GM12878 (cell line): ENCODE data around the gene ERVMER34-1.

Source experiments
- BCL11A ChIP-seq: IDR thresholded peaks from 2 replicates; pipeline ENCODE4 v1.6.1; 2011; ENCODE audit warnings: low read depth, low read length
- CEBPB ChIP-seq, 2 experiments: fragments of 150-350 bp in 1 of 2; IDR thresholded peaks; 2 replicates each; pipeline ENCODE4 v1.6.1; 2012 to 2014; ENCODE audit warnings: low read depth in 2 of 2, low read length in 2 of 2, borderline replicate concordance in 1 of 2, inconsistent platforms in 1 of 2
- EGR1 ChIP-seq, 2 experiments: IDR thresholded peaks; 1 replicate in 1 of 2; 2 replicates in 1 of 2; pipeline ENCODE4 v1.6.1; 2011 to 2012; ENCODE audit warnings: low read depth in 2 of 2, low read length in 2 of 2, borderline replicate concordance in 1 of 2, mild to moderate bottlenecking in 1 of 2, moderate library complexity in 1 of 2
- MTA2 ChIP-seq: fragments of 450-650 bp; IDR thresholded peaks from 2 replicates; pipeline ENCODE4 v1.6.1; 2016; ENCODE audit warnings: low read depth, mild to moderate bottlenecking, moderate library complexity
- NBN ChIP-seq: fragments of 450-650 bp; IDR thresholded peaks from 2 replicates; pipeline ENCODE4 v1.6.1; 2016
- POLR2AphosphoS5 ChIP-seq: IDR thresholded peaks from 2 replicates; pipeline ENCODE4 v1.6.1; 2011; ENCODE audit warnings: mild to moderate bottlenecking, low read length, inconsistent platforms
- RFX5 ChIP-seq: IDR thresholded peaks from 2 replicates; pipeline ENCODE4 v1.6.1; 2011; ENCODE audit warnings: low read depth, low read length, improper control_type of control experiment
- ZNF274 ChIP-seq: IDR thresholded peaks from one replicate; pipeline ENCODE4 v1.8.0; 2011; ENCODE audit not compliant: insufficient read length, insufficient read depth
- TF ChIP-seq, protein P1 (sequence below), 3 experiments: IDR thresholded peaks in 2 of 3; conservative IDR thresholded peaks in 1 of 3; 2 replicates each; pipeline ENCODE4 v1.5.1; 2011; ENCODE audit warnings: low read depth in 3 of 3, low read length in 3 of 3, mild to moderate bottlenecking in 3 of 3, control low read depth in 2 of 3, moderate library complexity in 2 of 3, inconsistent platforms in 1 of 3, mixed read lengths in 1 of 3; ENCODE audit not compliant: control insufficient read depth in 2 of 3, insufficient read depth in 1 of 3; ENCODE audit errors: extremely low read depth in 1 of 3
- TF ChIP-seq, protein P2 (sequence below): fragments of 150-350 bp; IDR thresholded peaks from 2 replicates; pipeline ENCODE4 v1.6.1; 2016; ENCODE audit warnings: low read depth, low read length
- TF ChIP-seq, protein P3 (sequence below): IDR thresholded peaks from 2 replicates; pipeline ENCODE4 v1.6.1; 2012; ENCODE audit warnings: low read depth, low read length, improper control_type of control experiment

DNA sequence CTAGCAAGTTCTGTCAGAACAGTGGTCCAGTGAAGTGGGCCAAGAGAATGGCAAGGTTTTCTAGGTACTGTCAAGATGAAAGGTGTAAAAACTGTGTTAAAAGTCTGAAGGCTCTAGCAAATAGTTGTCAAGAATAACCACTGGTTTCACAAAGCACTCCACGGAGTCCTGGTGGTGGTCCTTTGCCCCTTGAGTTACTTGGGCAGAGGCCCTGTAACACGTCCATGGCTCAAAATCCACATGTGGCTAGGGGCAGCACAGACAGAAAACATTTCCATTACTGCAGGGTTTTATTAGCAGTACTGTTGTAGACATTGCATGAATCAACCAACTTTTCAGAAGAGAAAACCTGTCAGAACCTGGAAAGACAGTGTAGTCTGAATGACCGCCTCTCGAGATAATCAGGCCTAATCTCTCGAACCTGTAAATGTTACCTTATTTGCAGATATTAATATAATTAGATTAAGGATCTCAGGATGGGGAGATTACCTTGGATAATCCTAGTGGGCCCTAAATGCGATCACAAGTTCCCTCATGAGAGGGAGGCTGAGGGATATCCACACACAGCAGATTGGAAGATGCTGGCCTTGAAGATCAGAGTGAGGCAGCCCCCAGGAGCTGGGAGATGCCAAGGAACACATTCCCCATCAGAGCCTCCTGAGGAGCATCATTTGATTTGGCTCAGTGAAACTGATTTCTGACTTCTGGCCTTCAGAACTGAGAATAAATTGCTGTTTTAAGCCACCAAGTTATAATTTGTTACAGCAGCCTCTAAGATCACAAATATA lies 34.7 kb downstream of the ERVMER34-1 start:
- TF ChIP-seq MTA2 (no peak), EGR1 (IDR thresholded peaks at IDR 0.05; ENCODE audit: borderline replicate concordance in 1 of 2, low read depth in 2 of 2, low read length in 2 of 2) (no peak), BCL11A (no peak), POLR2AphosphoS5 (0 out of 2 replicates have a peak, but pooled peaks have one; percentile 32), NBN (no peak), RFX5 (no peak), CEBPB (IDR thresholded peaks at IDR 0.05; ENCODE audit: borderline replicate concordance in 1 of 2, low read depth in 2 of 2, low read length in 2 of 2) (no peak), ZNF274 (no peak)
- TF ChIP-seq, protein P1, sequence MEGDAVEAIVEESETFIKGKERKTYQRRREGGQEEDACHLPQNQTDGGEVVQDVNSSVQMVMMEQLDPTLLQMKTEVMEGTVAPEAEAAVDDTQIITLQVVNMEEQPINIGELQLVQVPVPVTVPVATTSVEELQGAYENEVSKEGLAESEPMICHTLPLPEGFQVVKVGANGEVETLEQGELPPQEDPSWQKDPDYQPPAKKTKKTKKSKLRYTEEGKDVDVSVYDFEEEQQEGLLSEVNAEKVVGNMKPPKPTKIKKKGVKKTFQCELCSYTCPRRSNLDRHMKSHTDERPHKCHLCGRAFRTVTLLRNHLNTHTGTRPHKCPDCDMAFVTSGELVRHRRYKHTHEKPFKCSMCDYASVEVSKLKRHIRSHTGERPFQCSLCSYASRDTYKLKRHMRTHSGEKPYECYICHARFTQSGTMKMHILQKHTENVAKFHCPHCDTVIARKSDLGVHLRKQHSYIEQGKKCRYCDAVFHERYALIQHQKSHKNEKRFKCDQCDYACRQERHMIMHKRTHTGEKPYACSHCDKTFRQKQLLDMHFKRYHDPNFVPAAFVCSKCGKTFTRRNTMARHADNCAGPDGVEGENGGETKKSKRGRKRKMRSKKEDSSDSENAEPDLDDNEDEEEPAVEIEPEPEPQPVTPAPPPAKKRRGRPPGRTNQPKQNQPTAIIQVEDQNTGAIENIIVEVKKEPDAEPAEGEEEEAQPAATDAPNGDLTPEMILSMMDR (IDR thresholded peaks at IDR 0.05 in 2 of 3, conservative IDR thresholded peaks at IDR 0.05 in 1 of 3; ENCODE audit: control insufficient read depth in 2 of 3, extremely low read depth in 1 of 3, insufficient read depth in 1 of 3, low read depth in 3 of 3, low read length in 3 of 3): no peak
- TF ChIP-seq, protein P2, sequence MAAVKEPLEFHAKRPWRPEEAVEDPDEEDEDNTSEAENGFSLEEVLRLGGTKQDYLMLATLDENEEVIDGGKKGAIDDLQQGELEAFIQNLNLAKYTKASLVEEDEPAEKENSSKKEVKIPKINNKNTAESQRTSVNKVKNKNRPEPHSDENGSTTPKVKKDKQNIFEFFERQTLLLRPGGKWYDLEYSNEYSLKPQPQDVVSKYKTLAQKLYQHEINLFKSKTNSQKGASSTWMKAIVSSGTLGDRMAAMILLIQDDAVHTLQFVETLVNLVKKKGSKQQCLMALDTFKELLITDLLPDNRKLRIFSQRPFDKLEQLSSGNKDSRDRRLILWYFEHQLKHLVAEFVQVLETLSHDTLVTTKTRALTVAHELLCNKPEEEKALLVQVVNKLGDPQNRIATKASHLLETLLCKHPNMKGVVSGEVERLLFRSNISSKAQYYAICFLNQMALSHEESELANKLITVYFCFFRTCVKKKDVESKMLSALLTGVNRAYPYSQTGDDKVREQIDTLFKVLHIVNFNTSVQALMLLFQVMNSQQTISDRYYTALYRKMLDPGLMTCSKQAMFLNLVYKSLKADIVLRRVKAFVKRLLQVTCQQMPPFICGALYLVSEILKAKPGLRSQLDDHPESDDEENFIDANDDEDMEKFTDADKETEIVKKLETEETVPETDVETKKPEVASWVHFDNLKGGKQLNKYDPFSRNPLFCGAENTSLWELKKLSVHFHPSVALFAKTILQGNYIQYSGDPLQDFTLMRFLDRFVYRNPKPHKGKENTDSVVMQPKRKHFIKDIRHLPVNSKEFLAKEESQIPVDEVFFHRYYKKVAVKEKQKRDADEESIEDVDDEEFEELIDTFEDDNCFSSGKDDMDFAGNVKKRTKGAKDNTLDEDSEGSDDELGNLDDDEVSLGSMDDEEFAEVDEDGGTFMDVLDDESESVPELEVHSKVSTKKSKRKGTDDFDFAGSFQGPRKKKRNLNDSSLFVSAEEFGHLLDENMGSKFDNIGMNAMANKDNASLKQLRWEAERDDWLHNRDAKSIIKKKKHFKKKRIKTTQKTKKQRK: no peak
- TF ChIP-seq, protein P3, sequence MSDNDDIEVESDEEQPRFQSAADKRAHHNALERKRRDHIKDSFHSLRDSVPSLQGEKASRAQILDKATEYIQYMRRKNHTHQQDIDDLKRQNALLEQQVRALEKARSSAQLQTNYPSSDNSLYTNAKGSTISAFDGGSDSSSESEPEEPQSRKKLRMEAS: no peak
